ENCODE results near the gene PPP1R9B.

Gene PPP1R9B

GRCh38 chr17:50185631-50186471, 35.4 kb upstream of the PPP1R9B start:
- Histone ChIP-seq H3K4me3 (replicated peaks; ENCODE audit: low read depth, low read length) (no peak overlapping the region), H3K27me3 (replicated peaks; ENCODE audit: control insufficient read depth, insufficient read depth, low read length) (no peaks in the 10 kb centered on the region), H3K36me3 (ENCODE audit: control insufficient read depth, insufficient read depth, low read length) (peaks cover 2% of the 10 kb centered on the region)
- no peak for TF ChIP-seq CTCF (IDR thresholded peaks at IDR 0.05; ENCODE audit: insufficient read depth, low read length, poor library complexity, severe bottlenecking)
- DNase-seq (ENCODE audit: extremely low read depth, insufficient read length), result no peak

GRCh38 chr17:50184611-50185398, 34.3 kb upstream of the PPP1R9B start:
- H3K36me3 ChIP-seq (ENCODE audit: control insufficient read depth, insufficient read depth, low read length), result peaks cover 2% of the 10 kb centered on the region
- no peak for DNase-seq (ENCODE audit: extremely low read depth, insufficient read length)
- no peak overlapping the region for H3K4me3 ChIP-seq (replicated peaks; ENCODE audit: low read depth, low read length)
- TF ChIP-seq CTCF (IDR thresholded peaks at IDR 0.05; ENCODE audit: insufficient read depth, low read length, poor library complexity, severe bottlenecking), result no peak
- no peaks in the 10 kb centered on the region for H3K27me3 ChIP-seq (replicated peaks; ENCODE audit: control insufficient read depth, insufficient read depth, low read length)

- no peaks in the 10 kb centered on the region for H3K27me3 ChIP-seq (replicated peaks; ENCODE audit: control insufficient read depth, insufficient read depth, low read length)
- H3K4me3 ChIP-seq (replicated peaks; ENCODE audit: low read depth, low read length), result no peak overlapping the region
- TF ChIP-seq CTCF (IDR thresholded peaks at IDR 0.05; ENCODE audit: insufficient read depth, low read length, poor library complexity, severe bottlenecking), result no peak
- H3K36me3 ChIP-seq (ENCODE audit: control insufficient read depth, insufficient read depth, low read length), result peaks cover 2% of the 10 kb centered on the region
- no peak for DNase-seq (ENCODE audit: extremely low read depth, insufficient read length)
Observed at GRCh38 chr17:50184064-50184463, 33.6 kb upstream of the PPP1R9B start.

- no peak overlapping the region for H3K4me3 ChIP-seq (replicated peaks; ENCODE audit: low read depth, low read length)
Observed at GRCh38 chr17:50183421-50183994, 33.0 kb upstream of the PPP1R9B start.

More at GRCh38 chr17:50183421-50183994, 33.0 kb upstream of the PPP1R9B start:
- Histone ChIP-seq H3K36me3 (ENCODE audit: control insufficient read depth, insufficient read depth, low read length) (peaks cover 2% of the 10 kb centered on the region), H3K27me3 (replicated peaks; ENCODE audit: control insufficient read depth, insufficient read depth, low read length) (no peaks in the 10 kb centered on the region)
- no peak for DNase-seq (ENCODE audit: extremely low read depth, insufficient read length)
- TF ChIP-seq CTCF (IDR thresholded peaks at IDR 0.05; ENCODE audit: insufficient read depth, low read length, poor library complexity, severe bottlenecking), result no peak
